B cell (primary cell): ENCODE results near the gene AGBL4. TPM values are rescaled to one million over a fixed set of nuclear protein-coding genes. Genes with fewer than 3 reads are reported as not detected.

ENCODE experiments used
- ATAC-seq: fragments of 200-7000 bp; cut with Tn5 transposase; one replicate; pipeline ENCODE4 v1.10.0; 2021; ENCODE audit warnings: low read depth, mild to moderate bottlenecking, moderate number of reproducible peaks, moderate library complexity
- CTCF ChIA-PET: fragments of 350-600 bp; sonication (Branson Sonifier 250); formaldehyde crosslinking; loops from one replicate; lab custom pipeline; 2021; ENCODE audit warnings: antibody characterized with exemption, inconsistent platforms; lab: Charles Lee
- POLR2A ChIA-PET: fragments of 350-600 bp; sonication (Branson Sonifier 250); formaldehyde crosslinking; loops from one replicate; lab custom pipeline; 2021; ENCODE audit warnings: antibody characterized with exemption; lab: Charles Lee
- DNase-seq: peaks from one replicate; pipeline ENCODE4 v3.0.0; 2013
- H2AFZ ChIP-seq: 2 replicates; pipeline ENCODE4 v1.6.1; 2012; ENCODE audit warnings: mild to moderate bottlenecking, low read depth, low read length; ENCODE audit not compliant: insufficient read depth, poor library complexity, severe bottlenecking
- H3K27ac ChIP-seq, 2 donors: 1 replicate in 1 of 2; 2 replicates in 1 of 2; pipeline ENCODE4 v1.5.1; 2012 to 2013; ENCODE audit warnings: low read length in 2 of 2, mild to moderate bottlenecking in 2 of 2, moderate library complexity in 1 of 2
- H3K27me3 ChIP-seq, 4 experiments: fragments of 200-600 bp in 1 of 4; sonication (generic) in 1 of 4; replicated peaks in 1 of 4; 1 replicate in 2 of 4; 2 replicates in 2 of 4; pipeline versions ENCODE4 v1.6.1 to v1.7.0; 2013 to 2016; ENCODE audit warnings: low read length in 3 of 4, mild to moderate bottlenecking in 2 of 4, mixed read lengths in 1 of 4, moderate library complexity in 1 of 4; ENCODE audit not compliant: insufficient read depth in 4 of 4, control insufficient read depth in 3 of 4; ENCODE audit errors: control extremely low read depth in 1 of 4
- H3K36me3 ChIP-seq, 2 experiments: replicated peaks in 1 of 2; 1 replicate in 1 of 2; 2 replicates in 1 of 2; pipeline versions ENCODE4 v1.6.1 to v1.7.1; 2013; ENCODE audit warnings: low read length in 1 of 2; ENCODE audit not compliant: insufficient read depth in 2 of 2, control insufficient read depth in 1 of 2; ENCODE audit errors: control extremely low read depth in 1 of 2, extremely low read depth in 1 of 2
- H3K4me1 ChIP-seq, 2 donors: fragments of 200-600 bp in 1 of 2; sonication (generic) in 1 of 2; 1 replicate in 1 of 2; 2 replicates in 1 of 2; pipeline versions ENCODE4 v1.5.1 to v1.6.1; 2013 to 2017; ENCODE audit warnings: low read length in 2 of 2; ENCODE audit not compliant: control insufficient read depth in 2 of 2, insufficient read depth in 2 of 2
- H3K4me2 ChIP-seq: replicated peaks from 2 replicates; pipeline ENCODE3; 2012; ENCODE audit warnings: mild to moderate bottlenecking, low read depth, low read length; ENCODE audit not compliant: poor library complexity, severe bottlenecking
- H3K4me3 ChIP-seq, 5 experiments: fragments of 200-600 bp in 1 of 5; sonication (generic) in 1 of 5; 1 replicate in 3 of 5; 2 replicates in 2 of 5; pipeline versions ENCODE4 v1.5.1 to v1.7.0; 2011 to 2016; ENCODE audit warnings: low read length in 4 of 5, mild to moderate bottlenecking in 4 of 5, low read depth in 2 of 5, control low read depth in 1 of 5, moderate library complexity in 1 of 5; ENCODE audit not compliant: insufficient read depth in 1 of 5; ENCODE audit errors: control extremely low read depth in 1 of 5, extremely low read depth in 1 of 5
- H3K79me2 ChIP-seq: fragments of 200-600 bp; sonication (generic); one replicate; pipeline ENCODE4 v1.6.0; 2016; ENCODE audit warnings: low read length; ENCODE audit not compliant: control insufficient read depth, insufficient read depth
- H3K9ac ChIP-seq: fragments of 200-600 bp; sonication (generic); 2 replicates; pipeline ENCODE4 v1.6.1; 2017; ENCODE audit warnings: mild to moderate bottlenecking, low read length, moderate library complexity
- H3K9me3 ChIP-seq, 3 donors: one replicate each; pipeline versions ENCODE4 v1.6.1 to v1.7.1; 2013; ENCODE audit warnings: low read length in 2 of 3; ENCODE audit not compliant: control insufficient read depth in 2 of 3, insufficient read depth in 1 of 3; ENCODE audit errors: control extremely low read depth in 1 of 3
- H4K20me1 ChIP-seq: 2 replicates; pipeline ENCODE4 v1.6.0; 2012; ENCODE audit warnings: mild to moderate bottlenecking, low read length; ENCODE audit not compliant: insufficient read depth, control insufficient read depth, poor library complexity, severe bottlenecking
- H3K27ac Mint-ChIP-seq: one replicate; pipeline ENCODE4 v1.8.0; 2021; ENCODE audit warnings: mixed read lengths
- H3K27me3 Mint-ChIP-seq: one replicate; pipeline ENCODE4 v1.8.0; 2021; ENCODE audit warnings: mixed read lengths
- H3K4me1 Mint-ChIP-seq: one replicate; pipeline ENCODE4 v1.8.0; 2021; ENCODE audit warnings: mixed read lengths
- H3K4me3 Mint-ChIP-seq: one replicate; pipeline ENCODE4 v1.8.0; 2021; ENCODE audit warnings: mixed read lengths
- H3K9me3 Mint-ChIP-seq: one replicate; pipeline ENCODE4 v1.8.0; 2022; ENCODE audit warnings: mixed read lengths; ENCODE audit not compliant: insufficient read depth
- CTCF ChIP-seq: fragments of 200-600 bp; IDR thresholded peaks from one replicate; pipeline ENCODE4 v1.8.0; 2022; ENCODE audit warnings: antibody characterized with exemption, mild to moderate bottlenecking
- EZH2 ChIP-seq: IDR thresholded peaks from 2 replicates; pipeline ENCODE4 v1.6.1; 2012; ENCODE audit warnings: borderline replicate concordance, low read depth, mild to moderate bottlenecking, moderate library complexity, low read length; ENCODE audit not compliant: insufficient read depth, poor library complexity, severe bottlenecking
- WGBS: methylation state at CpG from one replicate; pipeline ENCODE4 v1.1.5; 2013; ENCODE audit warnings: missing lambda C conversion rate; ENCODE audit not compliant: insufficient coverage; 5-methylcytosine and 5-hydroxymethylcytosine counted together
- intact Hi-C: fragments of 100-400 bp; cut with micrococcal nuclease; formaldehyde crosslinking; loops from one replicate; pipeline ENCODE4 v1.10.0; 2022
- polyA plus RNA-seq: library from polyadenylated mRNA; depleted of rRNA; stranded (reverse); fragments of >200 nt; gene quantifications from 2 replicates; pipeline ENCODE4 v1.2.3, GENCODE V29; 2012
- total RNA-seq, 2 donors: library from RNA; stranded (reverse); fragments of 120-200 nt in 1 of 2; gene quantifications; 1 replicate in 1 of 2; 2 replicates in 1 of 2; pipeline versions ENCODE4 v1.2.3 to v1.2.4, GENCODE V29; 2013 to 2022

Gene AGBL4
- total and polyA plus RNA-seq, 2 donors (not counting 1 experiment from before 2014, with no cell fraction given): 0.07 to 0.12 TPM

DNA sequence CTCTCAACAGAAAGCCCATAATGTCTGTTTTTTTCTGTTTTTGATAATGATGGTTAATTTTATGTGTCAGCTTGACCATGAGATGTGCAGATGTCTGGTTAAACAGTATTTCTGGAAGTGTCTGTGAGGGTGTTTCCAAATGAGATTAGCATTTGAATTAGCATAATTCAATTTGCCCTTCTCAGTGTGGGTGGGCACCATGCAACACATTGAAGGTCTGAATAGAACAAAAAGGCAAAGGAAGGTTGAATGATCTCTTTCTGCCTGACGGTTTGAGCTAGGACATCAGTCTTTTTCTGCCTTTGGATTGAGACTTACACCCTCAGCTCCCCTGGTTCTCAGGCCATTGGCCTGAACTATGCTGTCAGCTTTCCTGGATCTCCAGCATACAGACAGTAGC, 1516.9 kb downstream of the AGBL4 start:
- no peak for DNase-seq
- Histone ChIP-seq H3K4me2 (no peak overlapping the region), H3K36me3 (no peaks in the 10 kb centered on the region), H3K4me3 (no peak overlapping the region), H4K20me1 (no peaks in the 10 kb centered on the region), H3K9ac (no peak overlapping the region), H3K79me2 (no peaks in the 10 kb centered on the region), H3K27ac (no peak overlapping the region), H2AFZ (no peak overlapping the region), H3K4me1 (no peaks in the 10 kb centered on the region), H3K9me3 (no peaks in the 10 kb centered on the region), H3K27me3 (peaks cover 0 to 14% (median 6%) of the 10 kb centered on the region in 4 experiments)
- Mint-ChIP-seq H3K4me1 (no peaks in the 10 kb centered on the region), H3K9me3 (no peaks in the 10 kb centered on the region), H3K27ac (no peak overlapping the region), H3K27me3 (peaks cover 13% of the 10 kb centered on the region), H3K4me3 (no peak overlapping the region)
- 38% methylated on average over 1 of the region's 1 CpG for WGBS
- ChIA-PET CTCF (interaction anchor here (0.8 to 2.2 kb wide), 2 partner anchors 8 to 10 kb away, joined by 4 to 13 read pairs; no protein-coding TSS in a partner anchor), POLR2A (no interaction called here)
- TF ChIP-seq CTCF: no peak
- TF ChIP-seq EZH2: no peak
- intact Hi-C loops: no loop called here
- no peak for ATAC-seq

GRCh38 chr1:48500541-48501450, 1523.0 kb downstream of the AGBL4 start:
- Histone ChIP-seq H3K9ac (no peak overlapping the region), H3K4me1 (peaks cover 0 to 5% of the 10 kb centered on the region in 2 donors), H4K20me1 (no peaks in the 10 kb centered on the region), H2AFZ (no peak overlapping the region), H3K4me2 (no peak overlapping the region), H3K9me3 (no peaks in the 10 kb centered on the region), H3K27ac (no peak overlapping the region), H3K36me3 (no peaks in the 10 kb centered on the region), H3K79me2 (no peaks in the 10 kb centered on the region), H3K4me3 (no peak overlapping the region), H3K27me3 (no peaks in the 10 kb centered on the region)
- TF ChIP-seq CTCF: no peak
- no peak for TF ChIP-seq EZH2
- no peak overlapping the region for H3K27ac Mint-ChIP-seq
- WGBS: 85% methylated on average over 9 of the region's 12 CpGs
- H3K27me3 Mint-ChIP-seq: peaks cover 10% of the 10 kb centered on the region
- H3K4me1 Mint-ChIP-seq: peaks cover 4% of the 10 kb centered on the region
- CTCF ChIA-PET: interaction anchor here (0.7 to 4.8 kb wide), 7 partner anchors 9 to 407 kb away, joined by 3 to 41 read pairs (median 3); no protein-coding TSS in a partner anchor
- DNase-seq (no peak), ATAC-seq (no peak)
- intact Hi-C loops: no loop called here
- POLR2A ChIA-PET: no interaction called here
- no peaks in the 10 kb centered on the region for H3K9me3 Mint-ChIP-seq
- H3K4me3 Mint-ChIP-seq: no peak overlapping the region
